Osteocyte (in vitro differentiated cells): ENCODE results near the gene GRAMD2B. TPM values are rescaled to one million over a fixed set of nuclear protein-coding genes. Genes with fewer than 3 reads are reported as not detected.
A peak's percentile ranks its signal among the peaks of the same experiment; 100 is the strongest.

Experiments used
- DNase-seq: peaks from one replicate; pipeline ENCODE4 v3.0.0; 2021; ENCODE audit warnings: mixed read lengths; ENCODE audit not compliant: unreplicated experiment; ENCODE audit errors: extremely low spot score
- H3K27ac Mint-ChIP-seq: one replicate; pipeline ENCODE4 v1.8.0; 2021; ENCODE audit warnings: mild to moderate bottlenecking, mixed read lengths; ENCODE audit not compliant: unreplicated experiment
- H3K27me3 Mint-ChIP-seq: one replicate; pipeline ENCODE4 v1.8.0; 2021; ENCODE audit warnings: mixed read lengths; ENCODE audit not compliant: unreplicated experiment
- H3K36me3 Mint-ChIP-seq: one replicate; pipeline ENCODE4 v1.8.0; 2021; ENCODE audit warnings: mixed read lengths; ENCODE audit not compliant: unreplicated experiment
- H3K4me1 Mint-ChIP-seq: one replicate; pipeline ENCODE4 v1.8.0; 2021; ENCODE audit warnings: mixed read lengths; ENCODE audit not compliant: unreplicated experiment
- H3K4me3 Mint-ChIP-seq: one replicate; pipeline ENCODE4 v1.8.0; 2021; ENCODE audit warnings: mild to moderate bottlenecking, moderate library complexity, mixed read lengths; ENCODE audit not compliant: unreplicated experiment
- H3K9me3 Mint-ChIP-seq: one replicate; pipeline ENCODE4 v1.8.0; 2021; ENCODE audit warnings: mixed read lengths; ENCODE audit not compliant: unreplicated experiment
- total RNA-seq: library from RNA; stranded (reverse); gene quantifications from 2 replicates; pipeline ENCODE4 v1.2.1, GENCODE V29; 2021
- TF ChIP-seq, protein P1 (sequence below): fragments of 200-600 bp; sonication (generic); IDR thresholded peaks from 2 replicates; pipeline ENCODE4 v1.5.0; 2021; ENCODE audit warnings: antibody characterized with exemption, mild to moderate bottlenecking, moderate library complexity

Gene GRAMD2B
- total RNA-seq, 1 donor from 2014 or later: 93.7 TPM

DNA sequence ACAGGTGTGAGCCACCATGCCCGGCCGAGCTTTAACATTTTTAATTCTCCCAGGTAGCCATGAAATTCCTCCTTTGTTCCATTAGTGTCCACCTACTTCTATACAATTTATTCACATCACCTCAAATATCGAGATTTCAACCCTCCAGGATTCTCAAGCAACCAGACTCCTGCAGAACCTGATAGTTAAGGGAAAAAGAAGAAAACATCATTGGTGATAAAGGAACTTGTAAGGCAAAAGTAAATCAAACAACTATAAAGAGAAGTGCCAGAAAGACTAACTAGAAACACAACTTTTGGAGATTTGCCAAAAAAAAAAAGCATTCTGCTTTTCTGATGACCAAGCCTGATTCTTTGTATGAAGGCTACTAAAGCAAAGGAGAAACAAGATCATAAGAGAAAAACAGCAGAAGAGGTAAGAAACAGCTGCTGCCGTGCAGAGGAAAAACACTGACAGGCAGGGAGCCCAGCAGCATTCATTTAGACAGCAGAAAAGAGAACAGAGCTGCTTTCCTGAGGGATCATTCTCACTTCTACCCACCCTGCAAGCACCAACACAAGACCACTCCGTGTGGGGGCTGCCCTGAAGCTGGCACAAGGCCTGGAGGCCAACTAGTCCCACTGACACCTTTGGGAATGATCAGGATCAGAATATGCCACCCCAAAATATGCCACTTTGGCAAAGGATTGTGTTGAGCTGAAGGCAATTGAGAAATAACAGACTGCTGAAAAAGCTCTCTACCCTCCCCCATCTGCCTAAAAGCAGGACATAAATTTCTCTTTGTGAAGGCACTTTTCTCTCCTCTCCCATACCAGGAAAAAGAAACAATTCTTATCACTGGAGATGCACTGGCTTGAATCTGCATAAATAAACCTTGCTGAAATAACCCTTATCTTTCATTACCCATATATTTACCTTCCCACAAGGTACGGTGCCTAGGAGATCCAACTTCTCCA is 96.7 kb downstream of the GRAMD2B start:
- TF ChIP-seq, protein P1, sequence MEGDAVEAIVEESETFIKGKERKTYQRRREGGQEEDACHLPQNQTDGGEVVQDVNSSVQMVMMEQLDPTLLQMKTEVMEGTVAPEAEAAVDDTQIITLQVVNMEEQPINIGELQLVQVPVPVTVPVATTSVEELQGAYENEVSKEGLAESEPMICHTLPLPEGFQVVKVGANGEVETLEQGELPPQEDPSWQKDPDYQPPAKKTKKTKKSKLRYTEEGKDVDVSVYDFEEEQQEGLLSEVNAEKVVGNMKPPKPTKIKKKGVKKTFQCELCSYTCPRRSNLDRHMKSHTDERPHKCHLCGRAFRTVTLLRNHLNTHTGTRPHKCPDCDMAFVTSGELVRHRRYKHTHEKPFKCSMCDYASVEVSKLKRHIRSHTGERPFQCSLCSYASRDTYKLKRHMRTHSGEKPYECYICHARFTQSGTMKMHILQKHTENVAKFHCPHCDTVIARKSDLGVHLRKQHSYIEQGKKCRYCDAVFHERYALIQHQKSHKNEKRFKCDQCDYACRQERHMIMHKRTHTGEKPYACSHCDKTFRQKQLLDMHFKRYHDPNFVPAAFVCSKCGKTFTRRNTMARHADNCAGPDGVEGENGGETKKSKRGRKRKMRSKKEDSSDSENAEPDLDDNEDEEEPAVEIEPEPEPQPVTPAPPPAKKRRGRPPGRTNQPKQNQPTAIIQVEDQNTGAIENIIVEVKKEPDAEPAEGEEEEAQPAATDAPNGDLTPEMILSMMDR: no peak
- Mint-ChIP-seq H3K27me3 (no peaks in the 10 kb centered on the region), H3K9me3 (no peaks in the 10 kb centered on the region), H3K27ac (peak overlapping the region; percentile 87), H3K4me1 (peaks cover 71% of the 10 kb centered on the region), H3K36me3 (no peaks in the 10 kb centered on the region), H3K4me3 (peak overlapping the region; percentile 38)
- DNase-seq: peak; percentile 40

DNA sequence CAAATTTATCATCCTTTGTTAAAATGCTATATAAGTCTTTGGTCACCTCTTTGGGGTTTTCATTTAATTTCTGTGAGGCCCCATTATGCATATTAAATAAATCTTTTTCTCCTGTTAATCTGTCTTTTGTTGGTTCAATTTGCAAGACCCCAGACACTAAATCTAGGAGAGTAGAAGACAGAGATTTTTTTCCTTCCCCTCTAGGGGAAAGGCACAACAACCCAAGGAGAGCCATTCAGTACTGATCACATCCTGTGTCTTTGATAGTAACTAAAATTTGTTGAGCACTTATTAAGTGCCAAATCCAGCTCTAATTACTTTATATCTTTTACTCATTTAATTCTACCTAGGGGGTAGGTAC is 97.4 kb downstream of the GRAMD2B start:
- TF ChIP-seq, protein P1: no peak
- H3K4me3 Mint-ChIP-seq: no peak overlapping the region
- H3K27ac Mint-ChIP-seq: peak overlapping the region; percentile 87
- H3K9me3 Mint-ChIP-seq: no peaks in the 10 kb centered on the region
- peaks cover 72% of the 10 kb centered on the region for H3K4me1 Mint-ChIP-seq
- H3K36me3 Mint-ChIP-seq: no peaks in the 10 kb centered on the region
- H3K27me3 Mint-ChIP-seq: no peaks in the 10 kb centered on the region
- no peak for DNase-seq

DNA sequence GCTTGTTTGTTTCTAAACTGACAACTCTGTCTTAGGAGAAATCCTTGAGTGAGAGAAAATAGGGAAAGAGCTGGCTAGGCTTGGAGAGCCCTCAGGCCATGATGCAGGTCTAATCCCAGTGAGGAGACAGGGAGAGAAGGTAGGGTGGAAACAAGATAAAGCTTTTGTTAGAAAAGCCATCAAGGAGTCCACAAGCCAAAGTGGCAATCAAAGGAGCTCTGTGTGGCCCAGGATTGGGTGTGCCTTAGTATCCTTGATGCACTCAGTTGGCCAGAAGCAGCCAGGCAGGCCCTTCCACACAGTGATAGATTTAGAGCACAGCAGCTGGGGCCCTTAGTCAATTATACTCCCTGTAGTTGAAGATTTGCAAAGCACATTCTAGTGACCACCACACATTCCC is 97.9 kb downstream of the GRAMD2B start:
- no peak overlapping the region for H3K27ac Mint-ChIP-seq

DNA sequence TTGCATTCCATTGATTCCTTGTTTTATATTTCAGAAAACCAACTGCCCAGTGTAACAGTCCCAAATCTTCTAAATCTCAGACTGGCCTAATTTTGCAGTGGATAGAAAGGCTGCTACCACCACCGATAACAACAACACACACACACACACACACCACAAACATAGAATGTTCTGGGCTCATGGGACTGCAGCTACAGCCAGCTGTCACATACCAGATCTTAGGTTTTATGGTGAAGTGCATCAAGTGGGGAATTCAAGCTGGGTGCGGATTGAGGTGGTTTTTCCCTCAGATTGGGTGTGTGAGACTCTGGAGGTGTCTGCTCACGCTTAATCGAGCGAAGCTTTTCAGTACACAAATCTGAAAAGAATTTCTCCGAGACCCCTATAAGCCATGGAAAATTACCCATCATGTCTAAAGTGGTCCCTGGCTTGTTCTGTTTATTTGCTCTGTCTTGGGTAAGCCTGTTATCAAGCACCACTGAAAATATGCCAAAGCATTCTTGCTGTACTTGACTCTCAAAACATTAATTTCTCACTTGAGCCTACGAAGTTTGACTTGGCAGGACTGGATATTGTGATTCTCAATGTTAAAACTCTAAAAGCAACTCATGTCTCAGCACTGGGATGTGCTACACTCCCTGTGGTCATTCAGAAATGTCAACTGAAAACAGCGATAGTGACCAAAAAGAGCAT is 100.8 kb downstream of the GRAMD2B start:
- H3K4me3 Mint-ChIP-seq: no peak overlapping the region
- H3K4me1 Mint-ChIP-seq: peaks cover 69% of the 10 kb centered on the region
- TF ChIP-seq, protein P1: no peak
- H3K27me3 Mint-ChIP-seq: no peaks in the 10 kb centered on the region
- no peak for DNase-seq
- H3K36me3 Mint-ChIP-seq: no peaks in the 10 kb centered on the region
- H3K27ac Mint-ChIP-seq: peak overlapping the region; percentile 90
- no peaks in the 10 kb centered on the region for H3K9me3 Mint-ChIP-seq

More for the DNA sequence above, 97.9 kb downstream of the GRAMD2B start:
- TF ChIP-seq, protein P1: no peak
- Mint-ChIP-seq H3K4me3 (no peak overlapping the region), H3K4me1 (peaks cover 71% of the 10 kb centered on the region), H3K9me3 (no peaks in the 10 kb centered on the region), H3K27me3 (no peaks in the 10 kb centered on the region), H3K36me3 (no peaks in the 10 kb centered on the region)
- DNase-seq: no peak
